Measurements from ENCODE around the gene EPHB2. TPM values are rescaled to one million over a fixed set of nuclear protein-coding genes. Genes with fewer than 3 reads are reported as not detected.

Gene EPHB2
- total RNA-seq, 1 experiment from 2014 or later: 0.79 TPM

- Mint-ChIP-seq H3K27me3 (ENCODE audit: insufficient read depth, unreplicated experiment) (no peaks in the 10 kb centered on the region), H3K4me3 (ENCODE audit: unreplicated experiment) (no peak overlapping the region), H3K36me3 (ENCODE audit: insufficient read depth, unreplicated experiment) (no peaks in the 10 kb centered on the region), H3K9me3 (ENCODE audit: unreplicated experiment) (no peaks in the 10 kb centered on the region), H3K4me1 (ENCODE audit: insufficient read depth, unreplicated experiment) (no peaks in the 10 kb centered on the region), H3K27ac (ENCODE audit: low read depth, unreplicated experiment) (no peak overlapping the region)
- ChIA-PET POLR2A (no interaction called here), CTCF (no interaction called here)
- no peak for TF ChIP-seq CTCF (IDR thresholded peaks at IDR 0.05; ENCODE audit: unreplicated experiment)
- intact Hi-C loops (cut with micrococcal nuclease): no loop called here
- no peak for DNase-seq (ENCODE audit: unreplicated experiment)
- no TSS peak for BruUV-seq (replicated peaks)
Observed at GRCh38 chr1:22798083-22798482, 87.4 kb downstream of the EPHB2 start.

- H3K4me1 Mint-ChIP-seq (ENCODE audit: insufficient read depth, unreplicated experiment): no peaks in the 10 kb centered on the region
- no peak overlapping the region for H3K4me3 Mint-ChIP-seq (ENCODE audit: unreplicated experiment)
- intact Hi-C loops (cut with micrococcal nuclease): no loop called here
- no peak for TF ChIP-seq CTCF (IDR thresholded peaks at IDR 0.05; ENCODE audit: unreplicated experiment)
- no peak overlapping the region for H3K27ac Mint-ChIP-seq (ENCODE audit: low read depth, unreplicated experiment)
- BruUV-seq (replicated peaks): no TSS peak
- no peaks in the 10 kb centered on the region for H3K36me3 Mint-ChIP-seq (ENCODE audit: insufficient read depth, unreplicated experiment)
- H3K27me3 Mint-ChIP-seq (ENCODE audit: insufficient read depth, unreplicated experiment): no peaks in the 10 kb centered on the region
- DNase-seq (ENCODE audit: unreplicated experiment): no peak
- H3K9me3 Mint-ChIP-seq (ENCODE audit: unreplicated experiment): no peaks in the 10 kb centered on the region
- ChIA-PET CTCF (no interaction called here), POLR2A (interaction anchor here (1.0 kb wide), 1 partner anchor 9 kb away, joined by 3 read pairs; no protein-coding TSS in a partner anchor)
Observed at GRCh38 chr1:22799971-22800370, 89.3 kb downstream of the EPHB2 start.

GRCh38 chr1:22800629-22801028, 90.0 kb downstream of the EPHB2 start:
- Mint-ChIP-seq H3K27me3 (ENCODE audit: insufficient read depth, unreplicated experiment) (no peaks in the 10 kb centered on the region), H3K36me3 (ENCODE audit: insufficient read depth, unreplicated experiment) (no peaks in the 10 kb centered on the region), H3K4me3 (ENCODE audit: unreplicated experiment) (no peak overlapping the region), H3K4me1 (ENCODE audit: insufficient read depth, unreplicated experiment) (peaks cover 6% of the 10 kb centered on the region), H3K9me3 (ENCODE audit: unreplicated experiment) (no peaks in the 10 kb centered on the region), H3K27ac (ENCODE audit: low read depth, unreplicated experiment) (no peak overlapping the region)
- POLR2A ChIA-PET: no interaction called here
- CTCF ChIA-PET: no interaction called here
- DNase-seq (ENCODE audit: unreplicated experiment): no peak
- intact Hi-C loops (cut with micrococcal nuclease): no loop called here
- TF ChIP-seq CTCF (IDR thresholded peaks at IDR 0.05; ENCODE audit: unreplicated experiment): no peak
- BruUV-seq (replicated peaks): no TSS peak

GRCh38 chr1:22801347-22801746, 90.7 kb downstream of the EPHB2 start:
- Mint-ChIP-seq H3K36me3 (ENCODE audit: insufficient read depth, unreplicated experiment) (no peaks in the 10 kb centered on the region), H3K9me3 (ENCODE audit: unreplicated experiment) (no peaks in the 10 kb centered on the region), H3K4me1 (ENCODE audit: insufficient read depth, unreplicated experiment) (peaks cover 7% of the 10 kb centered on the region), H3K4me3 (ENCODE audit: unreplicated experiment) (no peak overlapping the region), H3K27ac (ENCODE audit: low read depth, unreplicated experiment) (no peak overlapping the region), H3K27me3 (ENCODE audit: insufficient read depth, unreplicated experiment) (no peaks in the 10 kb centered on the region)
- intact Hi-C loops (cut with micrococcal nuclease): no loop called here
- no peak for TF ChIP-seq CTCF (IDR thresholded peaks at IDR 0.05; ENCODE audit: unreplicated experiment)
- POLR2A ChIA-PET: no interaction called here
- CTCF ChIA-PET: no interaction called here
- BruUV-seq (replicated peaks): no TSS peak
- no peak for DNase-seq (ENCODE audit: unreplicated experiment)

Measured in MCF 10A (cell line).